Upper lobe of right lung (tissue), 1 donor: ENCODE measurements around the gene INHBB. TPM values are rescaled to one million over a fixed set of nuclear protein-coding genes. Genes with fewer than 3 reads are reported as not detected.

Experiments used
- ATAC-seq: fragments of 200-7000 bp; cut with Tn5 transposase; one replicate; pipeline ENCODE4 v1.9.1; 2020; ENCODE audit warnings: mild to moderate bottlenecking, moderate library complexity
- DNase-seq: peaks from one replicate; pipeline ENCODE4 v3.0.0-alpha.2; 2020
- H3K27ac ChIP-seq: fragments of 200-600 bp; one replicate; pipeline ENCODE4 v1.8.0; 2022
- H3K27me3 ChIP-seq: fragments of 200-600 bp; one replicate; pipeline ENCODE4 v1.8.0; 2022; ENCODE audit warnings: mild to moderate bottlenecking
- H3K36me3 ChIP-seq: fragments of 200-600 bp; one replicate; pipeline ENCODE4 v1.8.0; 2022
- H3K4me1 ChIP-seq: fragments of 200-600 bp; one replicate; pipeline ENCODE4 v1.8.0; 2022
- H3K4me3 ChIP-seq: fragments of 200-600 bp; one replicate; pipeline ENCODE4 v1.8.0; 2022; ENCODE audit warnings: mild to moderate bottlenecking
- H3K9me3 ChIP-seq: fragments of 200-600 bp; one replicate; pipeline ENCODE4 v1.8.0; 2022
- CTCF ChIP-seq: fragments of 200-600 bp; IDR thresholded peaks from one replicate; pipeline ENCODE4 v1.8.0; 2022; ENCODE audit warnings: antibody characterized with exemption
- intact Hi-C: fragments of 100-400 bp; cut with DNase I; formaldehyde crosslinking; loops from one replicate; pipeline ENCODE4 v1.11.0; 2022
- total RNA-seq: library from RNA; stranded (reverse); fragmentation: NEBNext Ultra II Directional; extraction: Animal tissue kit (Norgen Biotek cat#: 25700); gene quantifications from one replicate; pipeline ENCODE4 v1.2.1, GENCODE V29; 2021
- donor health status: DM: no; HTN: yes; CAD: no; lungs with severe emphysema.

Gene INHBB
- total RNA-seq, 1 donor from 2014 or later = 12.3 TPM

GRCh38 chr2:120343433-120344105 lies 2.4 kb upstream of the INHBB start:
- peak; percentile 81 for TF ChIP-seq CTCF
- no peak overlapping the region for H3K27ac ChIP-seq
- DNase-seq (peak; percentile 90), ATAC-seq (peak; percentile 81)
- peaks cover 58% of the 10 kb centered on the region for H3K27me3 ChIP-seq
- H3K4me1 ChIP-seq = peaks cover 28% of the 10 kb centered on the region
- H3K4me3 ChIP-seq = peak overlapping the region; percentile 52
- intact Hi-C loops = loop anchor here (5.0 kb wide), 2 partner anchors 209 to 339 kb away; no protein-coding TSS in a partner anchor
- H3K9me3 ChIP-seq = no peaks in the 10 kb centered on the region
- H3K36me3 ChIP-seq = no peaks in the 10 kb centered on the region

DNA sequence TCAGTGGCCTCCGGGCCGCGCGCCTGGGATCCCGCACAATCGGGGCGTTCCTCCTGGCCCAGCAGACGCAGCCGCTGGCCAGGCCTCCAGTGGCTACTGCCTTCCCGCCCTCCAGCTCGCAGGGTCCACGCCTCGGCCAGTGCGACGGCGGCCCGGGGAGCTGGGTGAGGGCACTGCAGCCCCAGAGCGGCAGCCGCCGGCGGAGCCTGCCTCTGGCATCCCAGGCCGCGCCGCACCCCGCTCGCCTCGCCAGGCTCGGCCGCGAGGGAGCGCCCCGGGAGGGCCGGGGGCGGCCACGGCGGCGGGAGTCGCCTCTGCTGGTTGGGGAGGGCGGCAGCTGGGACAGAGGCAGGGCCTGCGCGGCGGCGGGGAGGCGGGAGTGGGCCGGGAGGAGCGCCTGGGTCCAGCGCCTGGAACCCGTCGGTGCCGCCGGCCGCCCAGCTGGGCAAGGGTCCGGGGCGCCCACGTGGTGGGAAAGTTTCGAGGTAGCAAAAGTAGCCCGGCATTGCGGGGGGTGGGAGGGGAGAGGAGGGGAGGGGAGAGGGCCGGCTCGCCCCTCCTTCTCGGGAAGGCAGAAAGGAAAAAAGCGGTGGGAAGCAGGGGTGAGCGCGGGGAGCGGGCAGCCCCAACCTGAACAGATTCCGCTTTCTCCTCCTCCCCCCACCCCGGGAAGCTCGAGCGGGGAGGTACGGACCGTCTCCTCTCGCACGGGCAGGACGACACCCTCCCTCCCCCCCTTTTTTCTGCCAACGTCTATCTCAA lies 1.5 kb upstream of the INHBB start:
- H3K27me3 ChIP-seq = peaks cover 55% of the 10 kb centered on the region
- H3K36me3 ChIP-seq = no peaks in the 10 kb centered on the region
- H3K4me3 ChIP-seq = peak overlapping the region; percentile 52
- peaks cover 28% of the 10 kb centered on the region for H3K4me1 ChIP-seq
- no peak for DNase-seq
- H3K9me3 ChIP-seq = no peaks in the 10 kb centered on the region
- peak; percentile 40 for ATAC-seq
- intact Hi-C loops = loop anchor here (5.0 kb wide), 2 partner anchors 208 to 338 kb away; no protein-coding TSS in a partner anchor
- no peak for TF ChIP-seq CTCF
- peak overlapping the region; percentile 51 for H3K27ac ChIP-seq

- Histone ChIP-seq H3K27ac (peak overlapping the region; percentile 51), H3K4me3 (peak overlapping the region; percentile 52), H3K9me3 (no peaks in the 10 kb centered on the region), H3K27me3 (peaks cover 51% of the 10 kb centered on the region), H3K36me3 (no peaks in the 10 kb centered on the region), H3K4me1 (peaks cover 28% of the 10 kb centered on the region)
- intact Hi-C loops = loop anchor here (5.0 kb wide), 2 partner anchors 207 to 337 kb away; no protein-coding TSS in a partner anchor
- ATAC-seq (no peak), DNase-seq (no peak)
- TF ChIP-seq CTCF = no peak
These were observed 857 bp upstream of the INHBB start for GRCh38 chr2:120344976-120345581.

GRCh38 chr2:120345608-120346007 lies 328 bp upstream of the INHBB start:
- H3K9me3 ChIP-seq = no peaks in the 10 kb centered on the region
- H3K36me3 ChIP-seq = no peaks in the 10 kb centered on the region
- no peak for TF ChIP-seq CTCF
- DNase-seq (no peak), ATAC-seq (no peak)
- H3K27me3 ChIP-seq = peaks cover 51% of the 10 kb centered on the region
- H3K27ac ChIP-seq = no peak overlapping the region
- intact Hi-C loops = no loop called here
- H3K4me3 ChIP-seq = peak overlapping the region; percentile 52
- peaks cover 28% of the 10 kb centered on the region for H3K4me1 ChIP-seq

DNA sequence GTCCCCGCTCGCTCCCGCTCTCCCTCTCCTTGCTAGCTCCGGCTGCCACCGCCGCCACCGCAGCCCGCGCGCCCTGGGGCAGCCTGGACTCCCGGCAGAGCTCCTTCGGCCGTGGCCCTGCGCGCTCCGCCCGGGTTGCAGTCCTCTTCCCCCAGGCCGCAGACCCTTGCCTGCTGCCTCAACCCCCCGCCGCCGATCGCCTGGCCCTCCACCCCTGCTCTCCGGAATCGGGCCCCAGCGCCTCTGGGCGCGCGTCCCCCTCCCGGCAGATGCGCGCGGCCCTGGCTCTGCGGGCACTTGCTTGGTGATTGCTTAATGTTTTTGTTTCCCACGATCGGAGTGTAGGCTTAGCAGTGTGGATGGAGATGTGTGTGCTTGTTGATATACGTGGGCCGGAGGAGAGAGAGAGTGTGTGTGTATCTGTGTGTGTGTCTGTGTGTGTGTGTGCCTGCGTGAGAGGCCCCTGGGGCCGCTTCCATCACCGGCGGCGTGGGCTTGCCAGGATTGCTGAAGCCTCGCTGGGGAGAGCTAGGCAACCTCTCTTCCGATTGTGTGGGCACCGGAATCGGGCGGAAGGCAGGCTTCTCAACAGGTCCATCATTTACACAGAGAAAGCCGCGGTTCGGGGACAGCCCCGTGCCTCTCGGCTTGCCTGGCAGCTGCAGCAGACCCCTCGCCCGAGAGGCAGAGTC lies 877 bp downstream of the INHBB start:
- ATAC-seq (no peak), DNase-seq (no peak)
- intact Hi-C loops = no loop called here
- H3K27me3 ChIP-seq = peaks cover 40% of the 10 kb centered on the region
- no peak overlapping the region for H3K27ac ChIP-seq
- no peaks in the 10 kb centered on the region for H3K9me3 ChIP-seq
- no peak for TF ChIP-seq CTCF
- peaks cover 28% of the 10 kb centered on the region for H3K4me1 ChIP-seq
- H3K4me3 ChIP-seq = peak overlapping the region; percentile 49
- no peaks in the 10 kb centered on the region for H3K36me3 ChIP-seq
